ENCODE data around the gene ASPDH. TPM values are rescaled to one million over a fixed set of nuclear protein-coding genes. Genes with fewer than 3 reads are reported as not detected.

Gene ASPDH
- total RNA-seq, 1 experiment from 2014 or later: not detected

GRCh38 chr19:50493171-50493570 is 20.5 kb downstream of the ASPDH start:
- POLR2A ChIA-PET: no interaction called here
- Histone ChIP-seq H3K27ac (ENCODE audit: low read depth, low read length) (no peak overlapping the region), H2AFZ (ENCODE audit: low read depth, low read length, poor library complexity, severe bottlenecking) (no peak overlapping the region), H3K9me2 (ENCODE audit: insufficient read depth) (no peaks in the 10 kb centered on the region), H3K36me3 (ENCODE audit: control insufficient read depth in 1 of 2, insufficient read depth in 2 of 2, low read length in 2 of 2) (no peaks in the 10 kb centered on the region), H3K27me3 (ENCODE audit: insufficient read depth, low read length) (no peaks in the 10 kb centered on the region), H3K9ac (ENCODE audit: low read length) (no peak overlapping the region), H4K20me1 (ENCODE audit: insufficient read depth) (no peaks in the 10 kb centered on the region), H3K4me3 (replicated peaks in 1 of 2; ENCODE audit: low read depth in 1 of 2, low read length in 2 of 2) (no peak overlapping the region), H3K4me1 (ENCODE audit: control insufficient read depth in 1 of 2, insufficient read depth in 2 of 2, low read length in 2 of 2) (peaks cover 12 to 29% of the 10 kb centered on the region in 2 experiments), H3K9me3 (ENCODE audit: control insufficient read depth in 1 of 2, insufficient read depth in 1 of 2, low read depth in 1 of 2, low read length in 2 of 2) (no peaks in the 10 kb centered on the region), H3K4me2 (ENCODE audit: low read length) (no peak overlapping the region), H3K79me2 (ENCODE audit: insufficient read depth, low read length) (no peaks in the 10 kb centered on the region)
- TF ChIP-seq YY1 (IDR thresholded peaks at IDR 0.05; ENCODE audit: extremely low read depth, insufficient replicate concordance, low read depth, low read length) (no peak), EZH2 (IDR thresholded peaks at IDR 0.05) (no peak), POLR2A (IDR thresholded peaks at IDR 0.05; ENCODE audit: borderline replicate concordance, extremely low read depth, insufficient read depth, insufficient read length) (no peak), EGR1 (IDR thresholded peaks at IDR 0.05; ENCODE audit: low read depth) (no peak), CTCF (IDR thresholded peaks at IDR 0.05 in 2 of 3, conservative IDR thresholded peaks at IDR 0.05 in 1 of 3; ENCODE audit: borderline replicate concordance in 1 of 3, insufficient read depth in 1 of 3, low read depth in 2 of 3, low read length in 2 of 3) (no peak), MAX (IDR thresholded peaks at IDR 0.05) (no peak), POLR2AphosphoS5 (IDR thresholded peaks at IDR 0.05; ENCODE audit: low read depth, low read length) (no peak), ATF3 (IDR thresholded peaks at IDR 0.05) (no peak), REST (IDR thresholded peaks at IDR 0.05; ENCODE audit: low read depth) (no peak)
- ATAC-seq (no peak), DNase-seq (ENCODE audit: low read depth, low spot score) (no peak)
- intact Hi-C loops (cut with micrococcal nuclease): no loop called here
- RAD21 ChIA-PET (ENCODE audit: low non-redundant PET in 1 of 2, low total read pairs in 2 of 2, uncharacterized antibody in 2 of 2, unreplicated experiment in 2 of 2): no interaction called here
- CTCF ChIA-PET: no interaction called here
- no TSS peak for BruUV-seq (replicated peaks)
